ENCODE results near the gene ALDH1B1.
"Not testable (repeated sequence)": the region's sequence is repeated elsewhere in the genome, so short reads cannot be mapped to it uniquely, and the experiment has no call there.

Gene ALDH1B1

DNA sequence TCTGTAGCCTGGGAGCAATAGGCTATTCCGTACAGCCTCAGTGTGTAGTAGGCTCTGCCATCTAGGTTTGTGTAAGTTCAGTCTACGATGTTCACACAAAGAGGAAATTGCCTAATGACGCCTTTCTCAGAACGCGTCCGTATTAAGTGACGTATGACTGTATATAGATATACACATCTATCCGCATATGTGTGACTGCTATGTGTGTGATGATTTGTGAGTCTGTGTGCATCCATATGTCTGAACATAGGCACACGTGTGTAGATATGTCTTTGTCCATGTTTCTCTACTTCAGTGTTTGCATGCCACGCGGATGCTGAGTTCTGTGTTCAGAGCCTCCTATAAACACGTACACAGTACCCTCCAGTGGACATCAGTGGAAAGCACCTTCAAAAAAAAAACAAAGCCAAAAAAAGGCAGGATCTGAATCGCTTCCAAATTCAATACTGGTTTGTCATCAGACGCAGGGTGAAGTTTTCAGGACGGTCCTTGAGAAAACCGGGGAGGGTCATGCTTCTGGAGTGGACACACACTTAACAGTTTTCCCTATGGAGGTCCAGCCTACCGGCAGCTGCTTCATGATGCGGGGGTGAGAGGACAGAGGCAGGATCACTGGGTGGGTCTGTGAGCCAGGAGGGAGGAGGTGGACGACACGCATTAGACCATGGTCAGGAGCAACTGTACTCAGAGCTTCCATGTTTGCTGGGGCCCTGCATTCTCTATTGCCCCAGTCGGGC, 29.5 kb upstream of the ALDH1B1 start:
- no peak for DNase-seq

DNA sequence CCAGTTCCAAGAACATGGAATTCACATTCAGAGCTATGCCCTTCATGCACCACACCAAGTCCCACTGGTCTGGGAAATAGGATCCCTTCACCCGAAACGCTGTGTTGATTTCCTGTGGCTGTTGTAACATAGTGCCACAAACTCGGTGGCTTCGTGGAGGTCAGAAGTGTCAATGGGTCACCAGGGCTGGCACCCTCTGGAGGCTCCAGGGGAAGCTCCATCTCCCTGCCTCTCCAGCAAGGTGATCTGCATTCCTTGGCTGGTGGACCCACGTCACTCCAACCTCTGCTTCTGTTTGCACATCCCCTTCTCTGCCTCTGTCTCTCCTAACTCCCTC, 28.9 kb upstream of the ALDH1B1 start:
- DNase-seq, result no peak

DNA sequence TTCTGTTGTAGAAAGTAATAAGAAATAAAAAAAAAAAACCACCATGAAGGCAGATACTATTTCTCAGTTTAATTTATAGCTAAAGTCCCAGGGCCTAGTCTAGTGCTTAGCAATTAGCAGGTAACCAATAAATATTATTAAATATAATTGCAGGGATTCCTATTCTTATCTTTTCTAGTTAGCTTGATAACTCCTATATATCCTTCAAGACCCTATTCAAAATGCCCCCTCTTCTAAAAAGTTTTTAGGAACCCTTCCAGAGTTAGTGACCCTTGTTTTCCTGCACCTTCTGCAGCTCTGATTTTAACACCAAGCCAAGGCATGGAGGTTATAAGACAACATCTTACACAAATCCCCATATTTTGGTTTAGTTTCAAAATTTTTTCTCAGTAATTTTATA, 24.6 kb upstream of the ALDH1B1 start:
- DNase-seq, result no peak

DNA sequence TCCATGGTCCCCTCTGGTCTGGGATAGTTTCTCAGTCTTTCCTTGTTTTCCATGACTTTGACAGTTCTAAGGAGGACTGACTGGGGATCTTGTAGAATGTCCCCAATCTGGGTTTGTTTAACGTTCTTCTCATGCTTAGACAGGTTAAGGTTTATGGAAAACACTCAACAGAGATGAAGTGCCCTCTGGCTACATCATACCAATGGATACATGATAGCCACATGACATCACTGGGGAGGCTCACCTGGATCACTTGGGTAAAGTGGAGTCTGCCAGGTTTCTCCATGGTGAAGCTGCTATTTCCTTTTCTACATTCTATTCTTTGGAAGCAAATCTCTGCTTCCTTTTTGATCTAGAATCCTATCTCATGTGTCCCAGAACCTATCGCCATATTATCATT, 23.8 kb upstream of the ALDH1B1 start:
- DNase-seq, result no peak

DNA sequence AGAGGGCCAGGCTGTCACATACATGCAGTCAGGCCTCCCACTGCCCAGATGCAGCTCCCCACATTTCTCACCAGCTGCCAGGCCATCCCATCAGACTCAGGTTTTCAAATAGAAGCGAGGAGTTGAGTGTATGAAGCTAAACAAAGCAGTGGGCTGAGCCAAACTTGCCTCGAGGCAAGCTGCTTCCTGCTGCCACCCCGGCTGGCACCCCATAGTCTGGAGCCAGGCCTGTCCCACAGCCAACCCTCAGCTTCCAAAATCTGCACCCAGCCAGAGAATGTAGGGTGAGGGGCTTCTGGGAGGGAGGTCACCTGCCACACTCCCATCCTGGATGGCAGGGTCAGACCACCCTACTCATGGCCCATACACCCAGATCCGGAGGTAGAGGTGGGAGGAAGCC, 22.3 kb upstream of the ALDH1B1 start:
- no peak for DNase-seq

DNA sequence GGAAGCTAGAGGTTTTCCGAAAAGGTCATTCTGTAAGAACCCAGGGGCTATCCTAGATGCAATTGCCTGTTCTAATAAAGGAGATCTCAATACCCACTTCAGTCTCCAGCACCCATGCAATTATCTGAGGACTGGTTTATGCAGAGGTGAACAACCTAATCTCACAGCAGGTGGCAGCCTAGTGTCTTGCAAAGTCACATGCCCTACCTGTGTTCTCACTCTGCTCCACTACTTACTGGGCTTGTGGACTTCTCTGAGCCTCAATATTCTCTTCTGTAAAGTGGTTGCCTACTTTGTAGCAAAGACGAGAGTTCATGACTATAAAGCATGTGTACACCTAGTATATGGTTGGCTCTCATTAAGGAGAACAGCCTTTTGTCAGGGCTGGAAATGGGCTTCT, 21.0 kb upstream of the ALDH1B1 start:
- no peak for DNase-seq

DNA sequence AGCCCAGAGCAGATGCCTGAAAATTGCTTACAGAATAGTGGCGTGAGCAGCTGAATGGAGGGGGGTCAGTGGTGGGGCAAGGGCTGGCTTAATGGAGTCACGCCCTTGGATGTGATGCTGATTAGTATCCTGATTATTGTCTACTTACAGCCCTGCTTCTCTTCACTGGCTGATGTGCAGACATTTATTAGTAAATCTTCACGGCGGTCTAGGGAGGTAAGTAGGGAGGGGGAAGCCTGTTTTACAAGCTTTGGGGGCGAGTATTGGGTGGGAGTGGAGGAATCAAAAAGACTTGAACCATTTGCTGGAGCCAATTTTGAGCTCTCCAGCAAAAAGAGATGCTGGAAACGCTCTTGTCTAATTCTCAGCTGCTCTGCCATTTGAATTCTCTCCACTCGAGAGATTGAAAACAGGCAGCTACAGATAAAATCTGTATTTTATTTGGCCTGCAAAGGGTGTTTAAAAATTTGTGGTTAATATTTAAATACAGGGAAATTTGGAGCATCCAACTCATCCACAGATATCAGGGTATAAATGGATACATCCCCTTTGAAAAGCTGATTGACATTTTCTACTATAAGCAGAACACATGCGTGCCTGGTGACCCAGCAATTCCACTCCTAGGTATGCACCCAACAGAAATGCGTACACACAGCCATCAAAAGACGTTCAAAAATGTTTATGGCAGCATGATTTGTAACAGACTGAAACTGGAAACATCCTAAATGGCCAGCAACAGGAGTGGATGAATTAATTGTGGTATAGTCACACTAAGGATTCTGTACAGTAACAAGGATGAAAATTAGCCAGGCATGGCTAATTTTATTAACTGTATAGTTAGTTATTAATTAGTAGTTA, 19.5 kb upstream of the ALDH1B1 start:
- DNase-seq, result no peak

DNA sequence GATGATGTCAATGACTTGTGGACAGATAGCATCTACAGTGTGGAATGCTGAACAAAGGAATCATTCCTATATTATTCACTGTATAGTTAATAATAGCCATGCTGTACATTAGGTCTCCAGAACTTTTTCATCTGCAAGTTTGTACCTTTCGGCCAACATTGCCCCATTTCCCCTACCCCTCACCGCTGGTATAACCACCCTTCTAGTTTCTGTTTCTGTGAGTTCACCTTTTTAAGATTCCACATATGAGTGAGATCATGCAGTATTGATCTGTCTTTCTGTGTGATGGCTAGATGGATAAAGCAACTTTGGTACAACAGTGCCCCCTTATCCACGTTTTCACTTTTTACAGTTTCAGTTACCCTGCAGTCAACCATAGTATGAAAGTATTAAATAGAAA, 18.8 kb upstream of the ALDH1B1 start:
- DNase-seq, result no peak

DNA sequence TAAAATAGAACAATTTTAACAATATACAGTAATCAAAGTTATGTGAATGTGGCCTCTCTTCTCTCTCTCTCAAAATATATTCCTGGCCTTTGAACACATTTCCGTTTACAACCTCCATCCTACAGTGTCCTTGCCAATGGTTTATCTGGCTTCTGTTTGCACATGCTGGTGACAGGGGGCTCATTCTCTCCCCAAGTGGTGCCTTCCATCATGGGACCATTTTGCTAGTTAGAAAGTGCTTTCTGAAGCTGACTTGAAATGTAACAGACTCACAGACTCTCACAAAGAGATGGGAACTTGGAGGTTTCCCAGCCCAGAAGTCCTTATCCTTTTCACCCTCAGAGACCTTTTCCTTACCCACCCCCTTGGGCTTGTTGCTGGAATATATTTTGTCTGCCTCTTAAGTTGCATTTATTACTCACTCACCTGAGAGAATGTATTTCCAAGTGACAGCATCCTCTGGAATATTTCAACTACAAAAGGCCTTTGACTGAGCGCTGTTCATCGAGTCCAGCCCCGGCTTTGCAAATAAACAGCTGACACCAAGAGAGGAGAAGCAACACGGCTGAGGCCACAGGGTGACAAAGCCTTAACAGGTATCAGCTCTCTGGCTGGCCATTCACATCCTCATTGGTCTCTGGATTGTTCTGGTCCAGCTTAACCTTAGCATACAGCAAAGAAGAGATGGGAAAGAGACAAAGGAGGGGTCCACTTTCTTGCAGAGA, 17.5 kb upstream of the ALDH1B1 start:
- no peak for DNase-seq

DNA sequence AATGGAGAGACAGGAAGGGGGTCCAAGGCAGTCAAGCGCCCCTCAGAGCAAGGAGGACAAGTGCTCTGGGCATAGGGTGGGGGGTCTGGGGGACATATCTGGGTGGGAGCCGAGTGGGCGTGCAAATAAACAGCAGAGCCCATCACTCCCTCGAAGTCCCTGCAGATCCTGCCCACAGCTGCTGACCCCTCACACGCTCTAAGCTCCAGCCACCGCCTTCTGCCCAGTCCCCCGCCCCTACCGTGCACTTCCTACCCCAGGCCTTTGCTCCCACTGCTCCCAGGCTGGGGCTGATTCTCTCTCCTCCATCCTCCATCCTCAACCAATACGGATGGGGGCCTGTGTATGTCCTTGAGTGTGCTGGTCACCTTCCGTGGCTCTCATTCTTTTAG, 16.9 kb upstream of the ALDH1B1 start:
- DNase-seq, result no peak

DNA sequence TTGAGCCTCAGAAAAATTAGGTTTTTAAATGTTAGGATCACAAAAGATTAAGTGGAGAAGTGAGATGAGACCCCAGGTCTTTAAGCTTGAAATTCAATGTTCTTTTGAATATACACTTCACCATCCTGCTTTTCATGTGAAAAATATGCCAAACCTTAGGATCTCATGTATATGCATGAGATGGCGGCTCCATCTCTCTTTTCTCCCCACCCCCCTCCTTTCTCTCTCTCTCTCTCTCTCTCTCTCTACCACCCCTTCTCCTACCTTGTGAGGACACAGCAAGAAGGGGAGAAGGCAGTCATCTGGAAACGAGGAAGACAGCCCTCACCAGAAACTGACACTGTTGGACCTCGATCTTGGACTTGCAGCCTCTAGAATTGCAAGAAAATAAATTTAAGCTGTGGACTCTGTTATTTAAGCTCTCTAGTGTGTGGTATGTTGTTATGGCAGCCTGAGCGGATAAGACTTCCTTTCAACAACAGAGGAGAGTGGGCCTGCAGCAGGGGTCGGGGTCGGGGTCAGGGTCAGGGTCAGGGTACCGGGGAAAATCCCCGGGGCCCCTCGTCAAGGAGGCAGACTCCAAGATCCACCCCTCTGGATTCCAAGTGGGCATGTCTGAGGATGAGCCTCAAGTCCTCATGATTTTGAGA, 16.4 kb upstream of the ALDH1B1 start:
- DNase-seq, result no peak

DNA sequence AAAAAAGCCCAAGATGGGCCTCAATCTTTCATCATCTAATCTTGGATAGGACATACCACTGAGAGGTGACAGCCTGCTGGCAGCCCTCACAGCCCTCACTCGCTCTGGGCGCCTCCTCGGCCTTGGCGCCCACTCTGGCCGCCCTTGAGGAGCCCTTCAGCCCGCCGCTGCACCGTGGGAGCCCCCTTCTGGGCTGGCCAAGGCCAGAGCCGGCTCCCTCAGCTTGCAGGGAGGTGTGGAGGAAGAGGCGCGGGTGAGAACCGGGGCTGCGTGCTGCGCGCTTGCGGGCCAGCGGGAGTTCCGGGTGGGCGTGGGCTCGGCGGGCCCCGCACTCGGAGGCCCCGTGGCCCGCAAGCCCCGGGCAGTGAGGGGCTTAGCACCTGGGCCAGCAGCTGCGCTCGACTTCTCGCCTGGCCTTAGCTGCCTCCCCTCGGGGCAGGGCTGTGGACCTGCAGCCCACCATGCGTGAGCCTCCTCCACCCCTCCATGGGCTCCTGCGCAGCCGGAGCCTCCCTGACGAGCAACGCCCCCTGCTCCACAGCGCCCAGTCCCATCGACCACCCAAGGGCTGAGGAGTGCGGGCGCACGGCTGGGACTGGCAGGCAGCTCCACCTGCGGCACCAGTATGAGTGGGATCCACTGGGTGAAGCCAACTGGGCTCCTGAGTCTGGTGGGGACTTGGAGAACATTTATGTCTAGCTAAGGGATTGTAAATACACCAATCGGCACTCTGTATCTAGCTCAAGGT, 15.0 kb upstream of the ALDH1B1 start:
- DNase-seq, result not testable (repeated sequence)

DNA sequence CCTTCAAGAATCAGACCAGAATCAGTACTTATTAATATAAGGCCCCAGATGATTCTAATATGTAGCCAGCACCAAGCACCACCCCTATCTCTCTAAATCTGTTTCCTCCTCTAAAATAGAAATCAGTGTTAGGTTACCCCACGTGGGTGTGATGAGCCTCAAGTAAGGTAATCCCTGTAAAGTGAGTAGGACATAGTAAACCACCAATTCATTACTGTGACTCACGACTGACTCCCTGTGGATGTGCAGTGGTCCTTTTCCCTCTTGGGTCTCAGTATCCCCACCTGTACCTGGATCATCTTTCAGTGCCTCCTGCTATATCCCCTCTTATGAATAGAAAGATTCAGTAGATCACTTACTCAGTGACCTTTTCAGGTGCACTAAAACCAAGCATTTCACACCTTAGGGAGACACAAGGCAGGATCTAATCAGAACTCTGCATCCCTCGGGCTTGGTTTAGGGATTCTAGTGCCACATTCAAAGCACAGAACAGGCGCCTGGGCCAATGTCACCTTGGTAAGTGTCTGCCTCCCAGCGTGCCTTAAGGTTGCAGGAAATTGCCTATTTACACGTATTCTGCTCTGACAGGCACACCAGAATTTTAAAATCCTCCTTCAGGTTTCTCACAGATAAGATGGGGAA, 12.2 kb upstream of the ALDH1B1 start:
- DNase-seq, result no peak

DNA sequence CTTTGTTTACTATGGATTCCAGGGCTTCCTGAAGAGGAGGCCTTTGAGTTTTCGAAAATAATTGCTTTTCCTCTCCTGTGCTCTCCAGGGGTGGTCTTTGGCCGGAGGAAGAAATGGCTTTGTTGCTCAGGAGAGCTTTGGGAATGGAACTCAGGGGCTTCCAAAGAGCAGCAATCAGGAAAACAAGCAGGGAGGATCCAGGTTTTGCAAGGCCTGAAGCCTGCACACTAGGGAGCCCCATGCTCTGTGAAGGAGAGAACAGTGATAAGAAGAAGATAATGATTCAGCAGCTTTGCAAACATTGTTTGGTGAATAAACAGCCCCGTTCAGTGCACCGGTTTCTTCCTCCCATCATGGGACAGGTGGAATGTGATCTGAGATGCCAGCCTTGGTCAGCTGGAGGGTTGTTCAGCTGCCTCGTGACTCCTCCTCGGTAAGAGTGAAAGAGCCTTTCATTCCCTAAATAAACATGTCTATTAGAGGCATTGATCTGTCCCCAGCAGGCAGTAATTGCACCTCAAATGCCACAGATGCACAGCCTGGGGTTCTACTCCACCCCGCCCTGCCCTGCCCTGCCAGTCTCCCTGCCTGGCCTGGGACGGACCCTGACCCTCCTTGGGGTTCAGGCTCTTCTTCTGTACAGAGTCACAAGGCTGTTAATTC, 11.5 kb upstream of the ALDH1B1 start:
- no peak for DNase-seq

DNA sequence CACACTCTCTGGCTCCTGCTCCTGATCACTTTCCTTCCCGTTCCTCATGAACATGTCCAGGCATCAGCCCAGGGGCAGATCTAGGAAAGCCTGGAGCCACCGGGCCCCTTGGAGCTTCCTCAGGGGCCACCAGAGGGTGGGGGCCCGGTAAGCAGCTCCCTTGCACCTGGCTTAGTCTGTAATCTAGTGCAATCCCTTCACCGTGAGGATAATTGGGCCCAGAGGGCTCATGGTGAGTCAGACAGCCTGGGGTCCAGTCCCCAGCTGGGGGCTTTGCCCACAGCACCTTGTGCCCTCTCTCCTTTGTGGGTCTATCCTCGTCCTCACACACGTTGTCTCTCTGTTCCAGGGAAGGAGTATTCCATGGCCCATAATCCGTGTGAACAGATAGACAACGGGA, 10.4 kb upstream of the ALDH1B1 start:
- no peak for DNase-seq

DNA sequence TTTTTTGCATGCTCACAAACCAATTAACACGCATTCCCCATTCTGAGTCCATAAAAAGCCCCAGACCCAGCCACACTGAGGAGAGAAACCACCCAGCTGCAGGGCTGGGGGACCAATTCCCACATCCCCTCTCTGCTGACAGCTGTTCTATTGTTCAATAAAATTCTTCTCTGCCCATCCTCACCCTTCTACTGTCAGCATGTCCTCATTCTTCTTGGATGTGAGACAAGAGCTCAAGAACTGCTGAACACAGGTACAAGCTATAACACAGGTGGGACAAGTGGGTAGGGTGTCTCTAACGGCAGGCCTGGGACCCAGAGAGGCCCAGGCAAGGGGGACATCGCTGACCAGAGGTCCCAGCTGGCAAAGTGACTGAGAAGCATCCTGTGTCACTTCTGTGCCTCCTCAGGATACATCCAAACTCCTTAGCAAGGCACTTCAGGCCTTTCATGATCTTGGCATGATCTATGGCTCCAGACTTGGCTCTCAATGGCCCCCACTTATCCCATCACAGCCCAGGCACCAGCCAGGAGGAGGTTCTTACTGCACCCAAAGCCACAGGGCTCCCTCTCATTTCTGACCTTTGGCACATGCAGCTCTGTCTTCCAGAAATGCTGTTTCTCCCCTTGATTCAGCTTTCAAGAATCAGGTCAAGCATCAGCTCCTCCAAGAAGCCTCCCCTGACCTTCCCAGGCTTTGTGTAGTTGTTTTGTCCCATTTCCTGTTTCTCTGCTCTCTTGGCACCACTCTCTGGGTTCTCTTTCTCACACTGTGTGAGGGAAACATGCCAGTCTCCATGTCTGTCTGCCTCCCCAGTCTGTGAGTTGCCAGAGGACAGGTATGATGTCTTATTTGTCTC, 7.3 kb upstream of the ALDH1B1 start:
- DNase-seq, result no peak

DNA sequence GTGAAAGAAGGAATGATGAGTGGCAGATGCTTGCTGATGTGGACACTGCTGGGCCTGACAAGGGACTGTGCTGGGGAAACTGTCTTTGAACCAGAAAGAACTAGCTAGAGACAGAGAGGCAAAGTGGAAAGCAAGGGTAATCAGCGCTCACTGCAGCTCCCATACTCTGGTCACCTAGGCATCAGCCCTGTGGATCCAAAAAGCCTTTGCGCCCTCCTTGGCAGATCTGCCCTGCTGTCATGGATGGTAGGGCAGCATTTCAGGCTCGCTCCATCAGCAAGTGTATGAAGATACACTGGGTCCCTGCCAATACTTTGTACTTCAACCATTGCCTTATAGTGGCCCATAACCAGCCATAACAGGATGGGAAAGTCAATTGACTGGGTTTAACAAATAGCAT, 6.6 kb upstream of the ALDH1B1 start:
- no peak for DNase-seq

DNA sequence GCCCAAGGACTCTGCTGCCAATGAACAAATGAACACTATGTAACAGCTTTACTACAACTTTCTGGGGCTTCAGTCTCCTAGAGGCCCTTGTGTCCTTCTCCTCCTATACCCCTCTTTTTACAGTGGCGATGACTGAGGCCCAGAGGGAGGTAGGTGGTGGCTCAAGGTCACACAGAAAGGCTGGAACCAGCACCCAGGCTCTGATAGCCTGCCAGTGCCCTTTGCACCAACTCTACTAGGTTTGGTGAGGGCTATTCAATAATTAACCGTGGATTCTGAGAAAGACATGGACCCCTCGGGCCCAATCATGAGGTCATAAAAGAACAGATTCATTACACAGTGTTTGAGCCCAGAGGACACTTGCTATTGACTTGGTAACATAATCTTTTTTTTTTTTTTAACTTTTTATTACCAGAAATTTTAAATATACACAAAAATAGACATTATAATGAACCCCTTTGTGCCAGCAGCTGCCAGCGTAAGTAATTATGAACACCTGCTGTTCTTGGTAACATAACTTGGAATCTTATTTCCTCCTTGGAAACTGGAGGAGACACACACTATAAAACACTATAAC, 6.1 kb upstream of the ALDH1B1 start:
- DNase-seq, result no peak

DNA sequence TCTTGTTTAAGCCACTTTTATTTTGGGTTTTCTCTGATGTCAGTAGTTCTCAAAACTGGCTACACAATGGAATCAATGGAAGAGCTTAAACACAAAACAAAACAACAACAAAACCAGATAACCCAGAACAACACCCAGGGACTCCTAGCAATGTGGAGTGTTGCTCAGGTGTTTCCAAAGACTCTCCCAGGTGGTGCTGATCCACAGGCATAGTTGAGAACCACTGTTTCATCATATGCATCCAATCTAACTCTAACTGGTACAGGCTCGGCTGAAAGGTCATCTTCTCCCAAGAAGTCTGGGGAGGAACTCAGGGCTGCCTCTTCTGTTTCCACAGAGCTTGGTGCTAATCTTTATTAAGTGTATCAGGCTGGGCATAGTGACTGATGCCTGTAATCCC, 5.4 kb upstream of the ALDH1B1 start:
- DNase-seq, result no peak

DNA sequence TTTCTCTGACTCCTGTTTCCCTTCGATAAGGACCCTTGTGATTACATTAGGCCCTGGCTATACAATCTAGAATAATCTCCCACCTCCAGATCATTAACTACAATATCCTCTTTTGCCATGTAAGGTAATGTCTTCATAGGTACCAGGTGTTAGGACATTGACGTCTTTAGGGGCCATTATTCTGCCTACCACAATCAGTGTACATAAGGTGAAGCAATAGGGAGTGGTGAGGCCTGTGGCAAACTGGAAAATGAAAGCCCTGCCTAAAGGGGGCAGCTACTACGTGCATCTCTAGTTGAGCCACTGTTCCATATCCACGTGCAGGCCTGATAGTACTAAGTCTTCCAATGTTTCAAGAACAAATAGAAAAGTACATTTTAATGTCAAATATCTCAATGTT, 4.8 kb upstream of the ALDH1B1 start:
- no peak for DNase-seq

Measured in NCI-H524 treated with DMSO at 0.1 percent for 48 hours (cell line).